ENCODE results near the gene AP4E1. TPM values are rescaled to one million over a fixed set of nuclear protein-coding genes. Genes with fewer than 3 reads are reported as not detected.
A peak's percentile ranks its signal among the peaks of the same experiment; 100 is the strongest.

Gene AP4E1
- total RNA-seq, 1 donor: 26.3 TPM

GRCh38 chr15:51006336-51006985 is 98.0 kb downstream of the AP4E1 start:
- TF ChIP-seq, protein P1, sequence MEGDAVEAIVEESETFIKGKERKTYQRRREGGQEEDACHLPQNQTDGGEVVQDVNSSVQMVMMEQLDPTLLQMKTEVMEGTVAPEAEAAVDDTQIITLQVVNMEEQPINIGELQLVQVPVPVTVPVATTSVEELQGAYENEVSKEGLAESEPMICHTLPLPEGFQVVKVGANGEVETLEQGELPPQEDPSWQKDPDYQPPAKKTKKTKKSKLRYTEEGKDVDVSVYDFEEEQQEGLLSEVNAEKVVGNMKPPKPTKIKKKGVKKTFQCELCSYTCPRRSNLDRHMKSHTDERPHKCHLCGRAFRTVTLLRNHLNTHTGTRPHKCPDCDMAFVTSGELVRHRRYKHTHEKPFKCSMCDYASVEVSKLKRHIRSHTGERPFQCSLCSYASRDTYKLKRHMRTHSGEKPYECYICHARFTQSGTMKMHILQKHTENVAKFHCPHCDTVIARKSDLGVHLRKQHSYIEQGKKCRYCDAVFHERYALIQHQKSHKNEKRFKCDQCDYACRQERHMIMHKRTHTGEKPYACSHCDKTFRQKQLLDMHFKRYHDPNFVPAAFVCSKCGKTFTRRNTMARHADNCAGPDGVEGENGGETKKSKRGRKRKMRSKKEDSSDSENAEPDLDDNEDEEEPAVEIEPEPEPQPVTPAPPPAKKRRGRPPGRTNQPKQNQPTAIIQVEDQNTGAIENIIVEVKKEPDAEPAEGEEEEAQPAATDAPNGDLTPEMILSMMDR (IDR thresholded peaks at IDR 0.05; ENCODE audit: insufficient read depth, low read depth, low read length): no peak
- no peak for DNase-seq (ENCODE audit: low read depth)
- no peak overlapping the region for H3K4me3 ChIP-seq (ENCODE audit: low read depth, low read length)

DNA sequence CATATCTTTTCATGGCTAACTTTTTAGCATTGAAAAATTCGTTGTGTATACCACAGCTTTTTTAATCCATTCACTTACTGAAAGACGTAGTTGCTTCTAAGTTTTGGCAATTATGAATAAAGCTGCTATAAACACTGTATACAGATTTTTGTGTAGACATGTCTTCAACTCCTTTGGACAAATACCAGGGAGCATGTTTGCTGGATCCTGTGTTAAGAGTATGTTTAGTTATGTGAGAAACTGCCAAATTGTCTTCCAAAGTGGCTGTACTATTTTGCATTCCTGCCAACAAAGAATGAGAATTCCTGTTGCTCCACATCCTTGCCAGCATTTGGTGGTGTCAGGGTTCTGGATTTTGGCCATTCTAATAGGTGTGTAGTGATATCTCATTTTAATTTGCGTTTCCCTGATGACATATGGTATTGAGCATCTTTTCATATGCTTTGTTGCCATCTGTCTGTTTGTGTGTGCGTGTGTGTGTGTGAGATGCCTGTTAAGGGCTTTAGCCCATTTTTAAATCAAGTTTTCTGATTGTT is 98.7 kb downstream of the AP4E1 start:
- TF ChIP-seq, protein P1 (IDR thresholded peaks at IDR 0.05; ENCODE audit: insufficient read depth, low read depth, low read length): no peak
- no peak overlapping the region for H3K4me3 ChIP-seq (ENCODE audit: low read depth, low read length)
- DNase-seq (ENCODE audit: low read depth): no peak

- no peak overlapping the region for H3K4me3 ChIP-seq (ENCODE audit: low read depth, low read length)
- TF ChIP-seq, protein P1 (IDR thresholded peaks at IDR 0.05; ENCODE audit: insufficient read depth, low read depth, low read length): no peak
- DNase-seq (ENCODE audit: low read depth): no peak
Measured at GRCh38 chr15:51011212-51011611, 102.7 kb downstream of the AP4E1 start.

DNA sequence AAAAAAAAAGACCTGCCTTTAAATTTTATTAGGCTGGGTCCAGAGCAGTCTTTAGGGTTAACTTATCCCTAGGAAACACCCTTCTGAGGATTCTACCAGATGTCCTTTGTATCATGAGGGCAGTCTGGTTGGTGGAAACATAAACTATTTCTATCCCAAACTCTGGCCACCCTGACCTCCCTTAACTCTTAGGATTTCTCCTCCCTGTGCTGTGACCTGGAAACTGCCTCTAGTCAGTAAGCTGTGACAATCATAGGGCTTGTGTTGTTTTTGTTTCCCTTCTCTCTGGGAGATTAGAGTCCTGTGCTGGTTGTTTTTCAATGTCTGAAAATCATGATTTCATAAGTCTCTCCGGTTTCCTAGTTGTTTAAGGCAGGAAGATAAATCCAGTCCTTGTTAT is 108.1 kb downstream of the AP4E1 start:
- peak; percentile 21 for DNase-seq (ENCODE audit: low read depth)
- TF ChIP-seq, protein P1 (IDR thresholded peaks at IDR 0.05; ENCODE audit: insufficient read depth, low read depth, low read length): no peak
- no peak overlapping the region for H3K4me3 ChIP-seq (ENCODE audit: low read depth, low read length)

- no peak overlapping the region for H3K4me3 ChIP-seq (ENCODE audit: low read depth, low read length)
- TF ChIP-seq, protein P1 (IDR thresholded peaks at IDR 0.05; ENCODE audit: insufficient read depth, low read depth, low read length): no peak
- DNase-seq (ENCODE audit: low read depth): no peak
Measured at GRCh38 chr15:51022206-51022605, 113.7 kb downstream of the AP4E1 start.

- TF ChIP-seq, protein P1 (IDR thresholded peaks at IDR 0.05; ENCODE audit: insufficient read depth, low read depth, low read length): no peak
- H3K4me3 ChIP-seq (ENCODE audit: low read depth, low read length): no peak overlapping the region
- DNase-seq (ENCODE audit: low read depth): no peak
Measured at GRCh38 chr15:51023499-51023898, 115.0 kb downstream of the AP4E1 start.

Measured in fibroblast of villous mesenchyme (primary cell).